Measurements from ENCODE around the gene METRN. TPM values are rescaled to one million over a fixed set of nuclear protein-coding genes. Genes with fewer than 3 reads are reported as not detected.

METRN gene
- total RNA-seq, 1 donor from 2014 or later: 18.3 TPM

DNA sequence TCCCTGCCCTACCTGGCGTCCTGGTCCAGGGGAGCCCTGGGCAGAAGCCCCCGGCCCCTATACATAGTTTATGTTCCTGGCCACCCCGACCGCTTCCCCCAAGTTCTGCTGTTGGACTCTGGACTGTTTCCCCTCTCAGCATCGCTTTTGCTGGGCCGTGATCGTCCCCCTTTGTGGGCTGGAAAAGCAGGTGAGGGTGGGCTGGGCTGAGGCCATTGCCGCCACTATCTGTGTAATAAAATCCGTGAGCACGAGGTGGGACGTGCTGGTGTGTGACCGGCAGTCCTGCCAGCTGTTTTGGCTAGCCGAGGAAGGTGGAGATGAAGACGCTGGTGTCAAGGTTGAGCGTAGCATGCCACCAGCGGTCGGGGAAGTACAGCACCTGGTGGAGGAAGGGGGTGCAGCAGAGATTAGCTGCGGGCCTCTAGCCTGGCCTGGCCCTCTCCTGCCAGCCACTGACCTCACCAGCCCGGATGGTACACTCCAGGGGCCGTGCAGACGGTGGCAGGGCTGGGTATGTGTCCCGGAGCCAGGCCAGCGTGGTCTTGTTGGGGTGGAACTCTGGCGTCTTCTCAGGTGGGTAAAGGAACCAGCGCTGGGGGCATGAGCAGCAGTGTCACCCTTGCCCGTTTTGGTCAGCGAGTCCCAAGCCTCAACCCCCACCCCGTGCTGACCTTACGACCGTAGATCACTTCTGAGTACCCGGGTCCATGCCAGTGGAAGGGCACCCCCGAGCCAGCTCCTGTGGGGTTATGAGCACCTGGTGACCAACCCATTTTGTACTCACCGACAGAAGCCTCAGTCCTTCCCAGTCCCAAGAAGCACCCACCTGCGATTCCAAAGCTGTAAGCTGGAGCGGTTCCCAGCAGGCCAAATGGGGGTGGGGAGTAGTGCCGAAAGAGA lies 32.2 kb upstream of the METRN start:
- peak overlapping the region in 2 of 3 donors; percentile 81 to 87 for H3K4me3 ChIP-seq (ENCODE audit: low read length in 3 of 3)
- H3K27me3 ChIP-seq (ENCODE audit: control insufficient read depth in 3 of 3, insufficient read depth in 3 of 3, low read length in 3 of 3): no peaks in the 10 kb centered on the region
- peaks cover 21 to 35% (median 26%) of the 10 kb centered on the region in 3 donors for H3K36me3 ChIP-seq (ENCODE audit: control insufficient read depth in 3 of 3, insufficient read depth in 3 of 3, low read length in 3 of 3)
- peaks cover 48 to 69% (median 50%) of the 10 kb centered on the region in 3 donors for H3K4me1 ChIP-seq (ENCODE audit: control insufficient read depth in 3 of 3, insufficient read depth in 3 of 3, low read length in 3 of 3)
- H3K9ac ChIP-seq (ENCODE audit: low read depth in 1 of 3, low read length in 3 of 3): peak overlapping the region in 1 of 3 donors; percentile 79
- H3K27ac ChIP-seq (ENCODE audit: low read depth, low read length): no peak overlapping the region
- no peaks in the 10 kb centered on the region for H3K9me3 ChIP-seq (ENCODE audit: control insufficient read depth in 3 of 3, low read length in 3 of 3)

DNA sequence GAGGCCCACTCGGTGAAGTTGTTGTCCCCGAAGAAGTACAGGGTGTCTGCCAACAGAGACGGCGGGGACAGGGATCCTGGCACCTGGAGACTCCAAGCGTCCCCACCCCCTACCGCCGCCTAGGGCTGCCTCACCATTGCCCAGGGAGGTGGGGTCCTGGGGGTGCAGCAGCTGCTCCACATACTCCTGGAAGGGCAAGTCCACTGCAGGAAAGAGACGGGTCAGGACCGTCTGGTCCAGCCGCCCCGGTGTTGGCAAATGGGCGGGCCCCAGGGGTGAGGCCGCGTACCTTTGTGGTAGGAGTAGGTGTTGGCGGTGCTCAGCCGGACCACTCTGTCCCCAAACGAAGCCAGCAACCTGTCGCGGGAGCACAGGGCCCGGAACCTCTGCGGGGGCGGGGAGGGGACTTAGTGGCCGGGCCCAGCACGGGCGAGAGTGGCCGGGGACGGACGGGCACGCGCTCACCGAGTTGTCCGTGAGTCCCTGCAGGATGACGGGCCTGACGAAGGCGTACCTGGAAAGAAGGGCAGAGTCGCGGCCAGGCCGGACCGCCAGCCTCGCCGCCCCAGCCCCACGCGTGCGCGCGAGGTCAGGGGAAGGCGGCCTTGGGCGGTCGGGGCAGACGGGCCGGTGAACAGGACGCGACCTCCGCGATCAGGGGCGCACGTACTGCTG lies 31.4 kb upstream of the METRN start:
- no peaks in the 10 kb centered on the region for H3K27me3 ChIP-seq (ENCODE audit: control insufficient read depth in 3 of 3, insufficient read depth in 3 of 3, low read length in 3 of 3)
- no peak overlapping the region for H3K27ac ChIP-seq (ENCODE audit: low read depth, low read length)
- peaks cover 22 to 37% (median 26%) of the 10 kb centered on the region in 3 donors for H3K36me3 ChIP-seq (ENCODE audit: control insufficient read depth in 3 of 3, insufficient read depth in 3 of 3, low read length in 3 of 3)
- H3K4me3 ChIP-seq (ENCODE audit: low read length in 3 of 3): peak overlapping the region; percentile 59 to 87 (median 81)
- H3K9me3 ChIP-seq (ENCODE audit: control insufficient read depth in 3 of 3, low read length in 3 of 3): no peaks in the 10 kb centered on the region
- peaks cover 50 to 75% (median 52%) of the 10 kb centered on the region in 3 donors for H3K4me1 ChIP-seq (ENCODE audit: control insufficient read depth in 3 of 3, insufficient read depth in 3 of 3, low read length in 3 of 3)
- peak overlapping the region; percentile 33 to 79 (median 62) for H3K9ac ChIP-seq (ENCODE audit: low read depth in 1 of 3, low read length in 3 of 3)

DNA sequence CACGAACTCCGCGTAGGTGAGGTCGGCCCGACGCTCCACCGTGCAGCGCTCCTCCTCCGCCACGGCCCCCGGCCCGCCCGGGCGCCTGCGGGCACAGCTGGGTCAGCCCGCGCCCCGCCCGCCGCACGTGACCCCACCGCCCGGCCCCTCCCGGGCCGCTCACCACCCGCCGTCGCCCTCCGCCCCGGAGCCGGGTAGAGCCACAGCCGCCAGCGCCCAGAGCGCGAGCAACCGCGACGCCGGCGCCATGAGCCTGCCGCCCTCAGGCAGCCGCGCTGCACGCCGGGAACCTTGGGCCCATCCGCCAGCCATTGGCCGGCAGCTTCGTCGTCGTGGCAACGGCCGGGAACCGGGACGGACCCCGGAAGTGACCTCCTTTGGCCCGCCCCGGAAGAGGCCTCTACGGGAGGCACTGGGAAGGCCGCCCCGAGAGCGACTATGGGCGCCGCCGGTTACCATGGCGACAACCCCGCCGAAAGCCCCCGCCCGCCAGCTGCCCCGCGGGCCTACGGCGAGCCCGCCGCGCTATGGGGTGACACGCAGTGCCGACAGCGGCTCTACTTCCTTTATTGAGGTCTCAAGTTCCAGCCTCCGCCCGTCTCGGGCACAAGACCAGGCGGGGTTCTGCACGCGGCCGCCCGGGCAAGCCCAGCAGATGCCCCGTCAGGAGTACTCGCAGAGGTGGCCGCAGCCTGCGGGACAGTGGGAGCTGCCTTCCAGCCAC lies 30.7 kb upstream of the METRN start, which contains the start of gene JMJD8:
Gene JMJD8, minus strand, starts transcription at position 264 of the 724 bp plus-strand sequence. Its CDS starts 15 bp downstream, at position 249.
- Histone ChIP-seq H3K4me3 (ENCODE audit: low read length in 3 of 3) (peak within 1 kb of the TSS; percentile 72 to 87 (median 81)), H3K36me3 (ENCODE audit: control insufficient read depth in 3 of 3, insufficient read depth in 3 of 3, low read length in 3 of 3) (peaks cover 22 to 37% (median 26%) of the 10 kb centered on the region in 3 donors), H3K27ac (ENCODE audit: low read depth, low read length) (peak within 1 kb of the TSS; percentile 54), H3K4me1 (ENCODE audit: control insufficient read depth in 3 of 3, insufficient read depth in 3 of 3, low read length in 3 of 3) (peaks cover 53 to 82% (median 56%) of the 10 kb centered on the region in 3 donors), H3K9ac (ENCODE audit: low read depth in 1 of 3, low read length in 3 of 3) (peak within 1 kb of the TSS; percentile 51 to 82 (median 62)), H3K27me3 (ENCODE audit: control insufficient read depth in 3 of 3, insufficient read depth in 3 of 3, low read length in 3 of 3) (no peaks in the 10 kb centered on the region), H3K9me3 (ENCODE audit: control insufficient read depth in 3 of 3, low read length in 3 of 3) (no peaks in the 10 kb centered on the region)

DNA sequence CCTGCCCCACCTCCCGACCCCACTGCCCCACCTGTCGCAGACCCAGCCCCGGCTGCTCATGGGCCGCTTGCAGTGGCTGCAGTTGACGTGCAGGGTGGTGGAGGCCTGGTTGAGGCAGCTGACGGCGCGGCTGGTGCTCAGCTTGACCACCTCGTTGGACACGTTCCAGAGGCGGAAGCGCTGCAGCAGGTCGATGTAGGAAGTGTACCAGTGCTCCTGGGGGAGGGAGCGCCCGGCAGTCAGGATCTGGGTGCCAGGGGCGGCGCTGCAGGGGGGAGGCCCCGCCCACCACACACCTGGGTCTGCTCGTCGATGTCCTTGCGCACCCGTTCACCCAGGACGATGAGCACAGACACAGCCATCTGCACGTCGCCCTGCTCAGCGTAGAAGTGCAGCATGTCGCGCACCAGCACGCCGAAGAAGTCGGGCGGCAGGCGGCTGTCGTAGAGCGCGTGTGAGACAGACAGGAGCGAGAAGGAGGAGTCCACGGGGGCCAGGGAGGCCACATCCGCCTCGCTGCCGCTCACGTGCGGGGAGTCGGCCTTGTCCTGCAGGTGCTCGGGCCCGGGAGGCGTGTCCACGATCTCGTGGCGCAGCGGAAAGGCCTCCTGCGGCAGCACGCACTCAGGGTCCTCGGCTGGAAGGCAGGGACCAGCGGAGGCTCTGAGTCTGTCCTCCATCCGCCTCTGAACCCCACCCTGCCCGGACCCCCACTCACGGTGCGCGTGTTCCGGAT lies 29.8 kb upstream of the METRN start:
- peaks cover 57 to 84% (median 60%) of the 10 kb centered on the region in 3 donors for H3K4me1 ChIP-seq (ENCODE audit: control insufficient read depth in 3 of 3, insufficient read depth in 3 of 3, low read length in 3 of 3)
- no peak overlapping the region for H3K27ac ChIP-seq (ENCODE audit: low read depth, low read length)
- no peak overlapping the region for H3K9ac ChIP-seq (ENCODE audit: low read depth in 1 of 3, low read length in 3 of 3)
- no peaks in the 10 kb centered on the region for H3K9me3 ChIP-seq (ENCODE audit: control insufficient read depth in 3 of 3, low read length in 3 of 3)
- H3K27me3 ChIP-seq (ENCODE audit: control insufficient read depth in 3 of 3, insufficient read depth in 3 of 3, low read length in 3 of 3): no peaks in the 10 kb centered on the region
- H3K36me3 ChIP-seq (ENCODE audit: control insufficient read depth in 3 of 3, insufficient read depth in 3 of 3, low read length in 3 of 3): peaks cover 22 to 37% (median 26%) of the 10 kb centered on the region in 3 donors
- H3K4me3 ChIP-seq (ENCODE audit: low read length in 3 of 3): peak overlapping the region in 1 of 3 donors; percentile 41

DNA sequence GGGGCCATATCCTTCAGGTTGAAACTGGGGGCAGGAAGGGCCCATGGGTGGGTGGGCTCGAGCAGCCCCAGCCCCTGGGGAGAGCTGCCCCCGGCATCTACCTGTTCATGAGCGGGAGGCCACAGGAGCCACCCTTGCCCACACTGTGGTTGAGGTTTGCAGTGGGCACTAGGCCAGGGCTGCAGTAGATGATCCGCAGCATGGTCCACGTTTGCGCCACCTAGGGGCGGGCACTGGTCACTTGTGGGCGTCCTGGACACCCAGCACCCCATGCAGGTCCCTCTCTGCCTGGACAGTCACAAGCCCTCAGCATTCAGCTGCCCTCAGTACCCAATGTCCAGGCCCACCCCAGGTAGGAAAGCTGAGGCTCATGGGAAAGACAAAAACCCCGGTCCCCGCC lies 29.0 kb upstream of the METRN start:
- H3K4me3 ChIP-seq (ENCODE audit: low read length in 3 of 3): no peak overlapping the region
- peaks cover 22 to 37% (median 26%) of the 10 kb centered on the region in 3 donors for H3K36me3 ChIP-seq (ENCODE audit: control insufficient read depth in 3 of 3, insufficient read depth in 3 of 3, low read length in 3 of 3)
- peaks cover 56 to 86% (median 57%) of the 10 kb centered on the region in 3 donors for H3K4me1 ChIP-seq (ENCODE audit: control insufficient read depth in 3 of 3, insufficient read depth in 3 of 3, low read length in 3 of 3)
- no peak overlapping the region for H3K27ac ChIP-seq (ENCODE audit: low read depth, low read length)
- H3K9me3 ChIP-seq (ENCODE audit: control insufficient read depth in 3 of 3, low read length in 3 of 3): no peaks in the 10 kb centered on the region
- peaks cover under 1 to 2% (median 2%) of the 10 kb centered on the region in 3 donors for H3K27me3 ChIP-seq (ENCODE audit: control insufficient read depth in 3 of 3, insufficient read depth in 3 of 3, low read length in 3 of 3)
- H3K9ac ChIP-seq (ENCODE audit: low read depth in 1 of 3, low read length in 3 of 3): no peak overlapping the region

DNA sequence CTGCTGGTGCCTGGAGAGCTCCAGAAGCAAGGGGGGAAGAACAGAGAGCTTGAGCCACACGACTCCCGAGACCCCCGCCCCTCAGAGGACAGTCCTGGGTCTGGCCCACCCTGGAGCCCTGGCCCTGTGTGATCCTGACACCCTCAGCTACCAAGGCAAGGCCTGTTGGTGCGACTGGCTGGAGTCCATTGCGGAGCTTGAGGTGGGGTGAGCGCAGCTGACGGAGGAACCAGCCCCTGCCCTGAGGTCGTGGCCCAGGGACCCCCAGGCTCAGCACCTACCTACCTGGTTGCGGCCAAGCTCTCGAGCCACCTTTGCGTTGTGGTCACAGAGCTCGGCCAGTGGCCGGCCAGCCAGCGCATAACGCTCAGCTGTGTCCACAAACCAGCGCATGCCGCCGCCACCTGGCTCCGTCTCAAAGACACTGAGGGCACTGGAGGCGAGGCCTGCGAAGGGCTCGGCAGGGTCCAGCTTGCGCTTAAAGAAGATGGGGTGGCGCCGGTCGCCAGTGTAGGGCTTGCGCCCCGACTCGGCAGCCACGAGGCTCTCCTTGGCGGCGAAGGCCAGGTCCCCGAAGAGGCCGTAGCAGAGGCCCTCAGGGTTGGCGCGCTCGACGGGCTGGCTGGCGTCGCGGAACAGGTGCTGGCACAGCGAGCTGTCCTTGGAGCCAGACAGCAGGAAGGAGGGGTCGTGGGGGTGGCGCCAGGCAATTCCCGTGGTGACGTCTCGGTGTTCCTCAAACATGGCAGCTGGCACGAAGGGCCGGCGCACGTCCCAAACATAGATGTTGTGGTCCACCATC lies 28.3 kb upstream of the METRN start:
- H3K27me3 ChIP-seq (ENCODE audit: control insufficient read depth in 3 of 3, insufficient read depth in 3 of 3, low read length in 3 of 3): peaks cover 3 to 7% (median 5%) of the 10 kb centered on the region in 3 donors
- H3K9ac ChIP-seq (ENCODE audit: low read depth in 1 of 3, low read length in 3 of 3): no peak overlapping the region
- H3K27ac ChIP-seq (ENCODE audit: low read depth, low read length): no peak overlapping the region
- no peak overlapping the region for H3K4me3 ChIP-seq (ENCODE audit: low read length in 3 of 3)
- H3K36me3 ChIP-seq (ENCODE audit: control insufficient read depth in 3 of 3, insufficient read depth in 3 of 3, low read length in 3 of 3): peaks cover 19 to 36% (median 25%) of the 10 kb centered on the region in 3 donors
- H3K4me1 ChIP-seq (ENCODE audit: control insufficient read depth in 3 of 3, insufficient read depth in 3 of 3, low read length in 3 of 3): peaks cover 49 to 79% (median 50%) of the 10 kb centered on the region in 3 donors
- H3K9me3 ChIP-seq (ENCODE audit: control insufficient read depth in 3 of 3, low read length in 3 of 3): no peaks in the 10 kb centered on the region

DNA sequence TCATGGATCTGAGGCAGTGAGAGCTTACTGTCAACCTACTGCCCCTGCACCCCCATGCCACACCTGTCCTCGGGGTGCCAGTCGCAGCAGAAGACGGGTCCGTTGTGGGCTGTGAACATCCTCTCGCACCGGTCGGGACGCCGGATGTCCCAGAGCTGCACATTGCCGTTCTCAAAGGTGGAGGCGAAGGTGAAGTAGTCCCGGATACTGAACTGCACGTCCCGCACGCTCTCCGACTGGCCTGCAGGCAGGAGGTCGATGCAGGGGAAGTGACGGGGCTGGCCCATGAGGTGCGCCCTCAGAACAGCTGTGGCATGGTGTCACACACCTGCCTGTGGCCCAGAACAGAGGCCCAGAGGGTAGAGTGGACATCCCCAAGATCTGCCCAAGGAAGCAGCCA lies 27.4 kb upstream of the METRN start:
- Histone ChIP-seq H3K4me3 (ENCODE audit: low read length in 3 of 3) (no peak overlapping the region), H3K36me3 (ENCODE audit: control insufficient read depth in 3 of 3, insufficient read depth in 3 of 3, low read length in 3 of 3) (peaks cover 11 to 27% (median 17%) of the 10 kb centered on the region in 3 donors), H3K27ac (ENCODE audit: low read depth, low read length) (no peak overlapping the region), H3K4me1 (ENCODE audit: control insufficient read depth in 3 of 3, insufficient read depth in 3 of 3, low read length in 3 of 3) (peaks cover 41 to 70% (median 42%) of the 10 kb centered on the region in 3 donors), H3K9me3 (ENCODE audit: control insufficient read depth in 3 of 3, low read length in 3 of 3) (no peaks in the 10 kb centered on the region), H3K9ac (ENCODE audit: low read depth in 1 of 3, low read length in 3 of 3) (no peak overlapping the region), H3K27me3 (ENCODE audit: control insufficient read depth in 3 of 3, insufficient read depth in 3 of 3, low read length in 3 of 3) (peaks cover 10 to 13% (median 10%) of the 10 kb centered on the region in 3 donors)

DNA sequence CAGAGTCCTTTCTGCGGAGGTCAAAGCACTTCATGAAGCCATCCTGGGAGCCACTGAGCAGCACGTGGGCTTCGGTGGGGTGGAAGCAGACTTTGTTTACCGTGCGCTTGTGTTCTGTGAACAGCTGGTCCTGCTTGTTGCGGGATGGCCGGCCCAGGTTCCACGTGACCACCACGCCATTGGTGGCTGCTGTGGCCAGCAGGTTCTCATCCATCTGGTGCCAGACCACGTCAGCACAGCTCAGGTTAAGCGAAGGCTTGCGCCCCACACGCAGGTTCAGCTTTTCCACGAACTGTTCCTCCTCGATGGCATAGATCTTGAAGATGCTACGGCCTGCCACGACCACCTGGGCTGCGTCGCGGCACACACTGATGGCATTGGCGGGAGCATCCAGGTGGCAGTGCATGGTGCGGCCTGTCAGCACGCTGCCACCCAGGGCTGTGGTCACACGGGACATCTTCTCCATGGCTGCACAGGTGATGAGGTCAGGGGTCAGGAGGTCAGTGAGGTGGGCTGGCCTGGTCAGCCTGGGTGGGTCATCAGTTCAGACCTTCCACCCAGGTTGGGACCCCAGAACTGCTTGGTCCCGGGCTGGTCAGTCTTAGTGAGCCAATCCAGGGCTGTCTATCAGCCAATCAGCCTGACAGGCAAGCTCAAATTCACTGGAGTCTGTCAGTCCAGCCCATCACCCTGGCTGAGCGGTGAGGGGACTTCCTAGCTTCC lies 25.6 kb upstream of the METRN start:
- H3K9ac ChIP-seq (ENCODE audit: low read depth in 1 of 3, low read length in 3 of 3): peak overlapping the region; percentile 74 to 96 (median 93)
- no peaks in the 10 kb centered on the region for H3K9me3 ChIP-seq (ENCODE audit: control insufficient read depth in 3 of 3, low read length in 3 of 3)
- H3K27ac ChIP-seq (ENCODE audit: low read depth, low read length): peak overlapping the region; percentile 76
- peaks cover 6 to 19% (median 7%) of the 10 kb centered on the region in 3 donors for H3K36me3 ChIP-seq (ENCODE audit: control insufficient read depth in 3 of 3, insufficient read depth in 3 of 3, low read length in 3 of 3)
- H3K4me1 ChIP-seq (ENCODE audit: control insufficient read depth in 3 of 3, insufficient read depth in 3 of 3, low read length in 3 of 3): peaks cover 28 to 56% (median 30%) of the 10 kb centered on the region in 3 donors
- peaks cover 24 to 32% (median 27%) of the 10 kb centered on the region in 3 donors for H3K27me3 ChIP-seq (ENCODE audit: control insufficient read depth in 3 of 3, insufficient read depth in 3 of 3, low read length in 3 of 3)
- peak overlapping the region; percentile 72 to 93 (median 89) for H3K4me3 ChIP-seq (ENCODE audit: low read length in 3 of 3)

Measured in skeletal muscle tissue (tissue), 4 donors.